B cell (primary cell): ENCODE results near the gene USP6. TPM values are rescaled to one million over a fixed set of nuclear protein-coding genes. Genes with fewer than 3 reads are reported as not detected.
"Not testable (repeated sequence)": the region's sequence is repeated elsewhere in the genome, so short reads cannot be mapped to it uniquely, and the experiment has no call there.

Source experiments
- ATAC-seq: fragments of 200-7000 bp; cut with Tn5 transposase; one replicate; pipeline ENCODE4 v1.10.0; 2021; ENCODE audit warnings: low read depth, mild to moderate bottlenecking, moderate number of reproducible peaks, moderate library complexity
- CTCF ChIA-PET: fragments of 350-600 bp; sonication (Branson Sonifier 250); formaldehyde crosslinking; loops from one replicate; lab custom pipeline; 2021; ENCODE audit warnings: antibody characterized with exemption, inconsistent platforms; lab: Charles Lee
- POLR2A ChIA-PET: fragments of 350-600 bp; sonication (Branson Sonifier 250); formaldehyde crosslinking; loops from one replicate; lab custom pipeline; 2021; ENCODE audit warnings: antibody characterized with exemption; lab: Charles Lee
- DNase-seq: peaks from one replicate; pipeline ENCODE4 v3.0.0; 2013
- H2AFZ ChIP-seq: 2 replicates; pipeline ENCODE4 v1.6.1; 2012; ENCODE audit warnings: mild to moderate bottlenecking, low read depth, low read length; ENCODE audit not compliant: insufficient read depth, poor library complexity, severe bottlenecking
- H3K27ac ChIP-seq, 2 donors: 1 replicate in 1 of 2; 2 replicates in 1 of 2; pipeline ENCODE4 v1.5.1; 2012 to 2013; ENCODE audit warnings: low read length in 2 of 2, mild to moderate bottlenecking in 2 of 2, moderate library complexity in 1 of 2
- H3K27me3 ChIP-seq, 4 experiments: fragments of 200-600 bp in 1 of 4; sonication (generic) in 1 of 4; replicated peaks in 1 of 4; 1 replicate in 2 of 4; 2 replicates in 2 of 4; pipeline versions ENCODE4 v1.6.1 to v1.7.0; 2013 to 2016; ENCODE audit warnings: low read length in 3 of 4, mild to moderate bottlenecking in 2 of 4, mixed read lengths in 1 of 4, moderate library complexity in 1 of 4; ENCODE audit not compliant: insufficient read depth in 4 of 4, control insufficient read depth in 3 of 4; ENCODE audit errors: control extremely low read depth in 1 of 4
- H3K36me3 ChIP-seq, 2 experiments: replicated peaks in 1 of 2; 1 replicate in 1 of 2; 2 replicates in 1 of 2; pipeline versions ENCODE4 v1.6.1 to v1.7.1; 2013; ENCODE audit warnings: low read length in 1 of 2; ENCODE audit not compliant: insufficient read depth in 2 of 2, control insufficient read depth in 1 of 2; ENCODE audit errors: control extremely low read depth in 1 of 2, extremely low read depth in 1 of 2
- H3K4me1 ChIP-seq, 2 donors: fragments of 200-600 bp in 1 of 2; sonication (generic) in 1 of 2; 1 replicate in 1 of 2; 2 replicates in 1 of 2; pipeline versions ENCODE4 v1.5.1 to v1.6.1; 2013 to 2017; ENCODE audit warnings: low read length in 2 of 2; ENCODE audit not compliant: control insufficient read depth in 2 of 2, insufficient read depth in 2 of 2
- H3K4me2 ChIP-seq: replicated peaks from 2 replicates; pipeline ENCODE3; 2012; ENCODE audit warnings: mild to moderate bottlenecking, low read depth, low read length; ENCODE audit not compliant: poor library complexity, severe bottlenecking
- H3K4me3 ChIP-seq, 5 experiments: fragments of 200-600 bp in 1 of 5; sonication (generic) in 1 of 5; 1 replicate in 3 of 5; 2 replicates in 2 of 5; pipeline versions ENCODE4 v1.5.1 to v1.7.0; 2011 to 2016; ENCODE audit warnings: low read length in 4 of 5, mild to moderate bottlenecking in 4 of 5, low read depth in 2 of 5, control low read depth in 1 of 5, moderate library complexity in 1 of 5; ENCODE audit not compliant: insufficient read depth in 1 of 5; ENCODE audit errors: control extremely low read depth in 1 of 5, extremely low read depth in 1 of 5
- H3K79me2 ChIP-seq: fragments of 200-600 bp; sonication (generic); one replicate; pipeline ENCODE4 v1.6.0; 2016; ENCODE audit warnings: low read length; ENCODE audit not compliant: control insufficient read depth, insufficient read depth
- H3K9ac ChIP-seq: fragments of 200-600 bp; sonication (generic); 2 replicates; pipeline ENCODE4 v1.6.1; 2017; ENCODE audit warnings: mild to moderate bottlenecking, low read length, moderate library complexity
- H3K9me3 ChIP-seq, 3 donors: one replicate each; pipeline versions ENCODE4 v1.6.1 to v1.7.1; 2013; ENCODE audit warnings: low read length in 2 of 3; ENCODE audit not compliant: control insufficient read depth in 2 of 3, insufficient read depth in 1 of 3; ENCODE audit errors: control extremely low read depth in 1 of 3
- H4K20me1 ChIP-seq: 2 replicates; pipeline ENCODE4 v1.6.0; 2012; ENCODE audit warnings: mild to moderate bottlenecking, low read length; ENCODE audit not compliant: insufficient read depth, control insufficient read depth, poor library complexity, severe bottlenecking
- H3K27ac Mint-ChIP-seq: one replicate; pipeline ENCODE4 v1.8.0; 2021; ENCODE audit warnings: mixed read lengths
- H3K27me3 Mint-ChIP-seq: one replicate; pipeline ENCODE4 v1.8.0; 2021; ENCODE audit warnings: mixed read lengths
- H3K4me1 Mint-ChIP-seq: one replicate; pipeline ENCODE4 v1.8.0; 2021; ENCODE audit warnings: mixed read lengths
- H3K4me3 Mint-ChIP-seq: one replicate; pipeline ENCODE4 v1.8.0; 2021; ENCODE audit warnings: mixed read lengths
- H3K9me3 Mint-ChIP-seq: one replicate; pipeline ENCODE4 v1.8.0; 2022; ENCODE audit warnings: mixed read lengths; ENCODE audit not compliant: insufficient read depth
- EZH2 ChIP-seq: IDR thresholded peaks from 2 replicates; pipeline ENCODE4 v1.6.1; 2012; ENCODE audit warnings: borderline replicate concordance, low read depth, mild to moderate bottlenecking, moderate library complexity, low read length; ENCODE audit not compliant: insufficient read depth, poor library complexity, severe bottlenecking
- WGBS: methylation state at CpG from one replicate; pipeline ENCODE4 v1.1.5; 2013; ENCODE audit warnings: missing lambda C conversion rate; ENCODE audit not compliant: insufficient coverage; 5-methylcytosine and 5-hydroxymethylcytosine counted together
- intact Hi-C: fragments of 100-400 bp; cut with micrococcal nuclease; formaldehyde crosslinking; loops from one replicate; pipeline ENCODE4 v1.10.0; 2022
- polyA plus RNA-seq: library from polyadenylated mRNA; depleted of rRNA; stranded (reverse); fragments of >200 nt; gene quantifications from 2 replicates; pipeline ENCODE4 v1.2.3, GENCODE V29; 2012
- total RNA-seq, 2 donors: library from RNA; stranded (reverse); fragments of 120-200 nt in 1 of 2; gene quantifications; 1 replicate in 1 of 2; 2 replicates in 1 of 2; pipeline versions ENCODE4 v1.2.3 to v1.2.4, GENCODE V29; 2013 to 2022
- TF ChIP-seq, protein P1 (sequence below): fragments of 200-600 bp; IDR thresholded peaks from one replicate; pipeline ENCODE4 v1.8.0; 2022; ENCODE audit warnings: antibody characterized with exemption, mild to moderate bottlenecking

The USP6 gene
- total and polyA plus RNA-seq, 2 donors (not counting 1 experiment from before 2014, with no cell fraction given), result 0.36 to 0.47 TPM

- Mint-ChIP-seq H3K4me3 (no peak overlapping the region), H3K27ac (no peak overlapping the region), H3K4me1 (peaks cover 2% of the 10 kb centered on the region), H3K27me3 (peaks cover 18% of the 10 kb centered on the region), H3K9me3 (no peaks in the 10 kb centered on the region)
- TF ChIP-seq EZH2, result no peak
- TF ChIP-seq, protein P1, sequence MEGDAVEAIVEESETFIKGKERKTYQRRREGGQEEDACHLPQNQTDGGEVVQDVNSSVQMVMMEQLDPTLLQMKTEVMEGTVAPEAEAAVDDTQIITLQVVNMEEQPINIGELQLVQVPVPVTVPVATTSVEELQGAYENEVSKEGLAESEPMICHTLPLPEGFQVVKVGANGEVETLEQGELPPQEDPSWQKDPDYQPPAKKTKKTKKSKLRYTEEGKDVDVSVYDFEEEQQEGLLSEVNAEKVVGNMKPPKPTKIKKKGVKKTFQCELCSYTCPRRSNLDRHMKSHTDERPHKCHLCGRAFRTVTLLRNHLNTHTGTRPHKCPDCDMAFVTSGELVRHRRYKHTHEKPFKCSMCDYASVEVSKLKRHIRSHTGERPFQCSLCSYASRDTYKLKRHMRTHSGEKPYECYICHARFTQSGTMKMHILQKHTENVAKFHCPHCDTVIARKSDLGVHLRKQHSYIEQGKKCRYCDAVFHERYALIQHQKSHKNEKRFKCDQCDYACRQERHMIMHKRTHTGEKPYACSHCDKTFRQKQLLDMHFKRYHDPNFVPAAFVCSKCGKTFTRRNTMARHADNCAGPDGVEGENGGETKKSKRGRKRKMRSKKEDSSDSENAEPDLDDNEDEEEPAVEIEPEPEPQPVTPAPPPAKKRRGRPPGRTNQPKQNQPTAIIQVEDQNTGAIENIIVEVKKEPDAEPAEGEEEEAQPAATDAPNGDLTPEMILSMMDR, result no peak
- no peaks in the 10 kb centered on the region for H3K36me3 ChIP-seq
- ATAC-seq (no peak), DNase-seq (no peak)
- no peaks in the 10 kb centered on the region for H4K20me1 ChIP-seq
- H2AFZ ChIP-seq, result no peak overlapping the region
- no peaks in the 10 kb centered on the region for H3K4me1 ChIP-seq
- WGBS, result 84% methylated on average over 10 of the region's 11 CpGs
- POLR2A ChIA-PET, result no interaction called here
- CTCF ChIA-PET, result interaction anchor here (0.6 kb wide), 1 partner anchor 50 kb away, joined by 3 read pairs; no protein-coding TSS in a partner anchor
- no peak overlapping the region for H3K9ac ChIP-seq
- no peaks in the 10 kb centered on the region for H3K9me3 ChIP-seq
- no peaks in the 10 kb centered on the region for H3K79me2 ChIP-seq
- peaks cover 0 to 4% (median under 1%) of the 10 kb centered on the region in 4 experiments for H3K27me3 ChIP-seq
- H3K4me2 ChIP-seq, result no peak overlapping the region
- H3K4me3 ChIP-seq, result no peak overlapping the region
- intact Hi-C loops, result no loop called here
- H3K27ac ChIP-seq, result no peak overlapping the region
These were observed 13.2 kb downstream of the USP6 start for GRCh38 chr17:5128905-5129535.

- H2AFZ ChIP-seq, H3K27me3 ChIP-seq, H3K9me3 Mint-ChIP-seq, H3K4me3 Mint-ChIP-seq, H3K4me1 ChIP-seq, intact Hi-C loops, H3K36me3 ChIP-seq, ATAC-seq, H3K27ac Mint-ChIP-seq, H3K9ac ChIP-seq, H4K20me1 ChIP-seq, H3K4me1 Mint-ChIP-seq, POLR2A ChIA-PET, H3K9me3 ChIP-seq, H3K4me2 ChIP-seq, H3K4me3 ChIP-seq, H3K79me2 ChIP-seq, CTCF ChIA-PET, DNase-seq, H3K27ac ChIP-seq: not testable (repeated sequence)
- WGBS, result 96% methylated on average over 8 of the region's 8 CpGs
- peaks cover 14% of the 10 kb centered on the region for H3K27me3 Mint-ChIP-seq
These were observed 13.9 kb downstream of the USP6 start for GRCh38 chr17:5129770-5130169.

GRCh38 chr17:5130261-5130660, 14.4 kb downstream of the USP6 start:
- H3K27ac ChIP-seq, H2AFZ ChIP-seq, H3K79me2 ChIP-seq, H3K4me2 ChIP-seq, H3K4me3 Mint-ChIP-seq, POLR2A ChIA-PET, CTCF ChIA-PET, intact Hi-C loops, H3K9ac ChIP-seq, H4K20me1 ChIP-seq, H3K27ac Mint-ChIP-seq, H3K4me1 ChIP-seq, H3K4me3 ChIP-seq, H3K4me1 Mint-ChIP-seq, DNase-seq, H3K9me3 Mint-ChIP-seq, H3K9me3 ChIP-seq, ATAC-seq, H3K27me3 ChIP-seq, H3K36me3 ChIP-seq: not testable (repeated sequence)
- 98% methylated on average over 10 of the region's 10 CpGs for WGBS
- H3K27me3 Mint-ChIP-seq, result peaks cover 14% of the 10 kb centered on the region
